Breast epithelium (tissue), 3 donors: ENCODE measurements around the gene ZNF710.

ENCODE experiments used
- CTCF ChIP-seq, 3 donors: fragments of 450-650 bp; IDR thresholded peaks; one replicate each; pipeline ENCODE4 v1.5.1; 2016 to 2017; ENCODE audit warnings: antibody characterized with exemption in 3 of 3, mild to moderate bottlenecking in 3 of 3, moderate library complexity in 3 of 3
- POLR2A ChIP-seq: fragments of 450-650 bp; IDR thresholded peaks from one replicate; pipeline ENCODE4 v1.6.1; 2016; ENCODE audit warnings: antibody characterized with exemption, mild to moderate bottlenecking, moderate library complexity
- POLR2AphosphoS5 ChIP-seq, 3 donors: sonication (generic); formaldehyde crosslinking; IDR thresholded peaks; one replicate each; pipeline ENCODE4 v1.6.1; 2017; ENCODE audit warnings: antibody characterized with exemption in 3 of 3

- TF ChIP-seq CTCF (IDR thresholded peaks at IDR 0.05) (no peak), POLR2A (no peak), POLR2AphosphoS5 (IDR thresholded peaks at IDR 0.05) (no peak)
Measured at GRCh38 chr15:90006217-90007075, 5.3 kb downstream of the ZNF710 start.
